Natural killer cell (primary cell): ENCODE measurements around the gene OPRM1. TPM values are rescaled to one million over a fixed set of nuclear protein-coding genes. Genes with fewer than 3 reads are reported as not detected.
"Not testable (repeated sequence)": the region's sequence is repeated elsewhere in the genome, so short reads cannot be mapped to it uniquely, and the experiment has no call there.

Experiments used
- ATAC-seq, 3 donors: fragments of 150-1000 bp in 2 of 3; fragments of 200-7000 bp in 1 of 3; cut with Tn5 transposase; 1 replicate in 1 of 3; 2 replicates in 2 of 3; pipeline ENCODE4 v1.10.0; 2021; ENCODE audit warnings: mild to moderate bottlenecking in 2 of 3, moderate library complexity in 2 of 3
- DNase-seq, 2 donors: peaks; one replicate each; pipeline versions ENCODE4 v3.0.0 to v3.0.0-alpha.2; 2013 to 2021; ENCODE audit warnings: mixed read lengths in 1 of 2
- H3K27ac ChIP-seq: one replicate; pipeline ENCODE4 v1.5.1; 2013; ENCODE audit warnings: mild to moderate bottlenecking, low read length
- H3K27me3 ChIP-seq: one replicate; pipeline ENCODE4 v1.6.1; 2013; ENCODE audit warnings: low read length; ENCODE audit not compliant: control insufficient read depth, insufficient read depth
- H3K36me3 ChIP-seq: one replicate; pipeline ENCODE4 v1.6.1; 2013; ENCODE audit warnings: low read length; ENCODE audit not compliant: control insufficient read depth, insufficient read depth
- H3K4me1 ChIP-seq: one replicate; pipeline ENCODE4 v1.6.1; 2013; ENCODE audit warnings: low read length; ENCODE audit not compliant: control insufficient read depth, insufficient read depth
- H3K4me3 ChIP-seq: one replicate; pipeline ENCODE4 v1.5.1; 2013; ENCODE audit warnings: low read length
- H3K9me3 ChIP-seq: one replicate; pipeline ENCODE4 v1.6.1; 2013; ENCODE audit warnings: low read length; ENCODE audit not compliant: control insufficient read depth, insufficient read depth
- H3K27ac Mint-ChIP-seq, 2 donors: one replicate each; pipeline ENCODE4 v1.8.0; 2022; ENCODE audit warnings: mild to moderate bottlenecking in 2 of 2, mixed read lengths in 2 of 2, moderate library complexity in 1 of 2
- H3K27me3 Mint-ChIP-seq, 2 donors: one replicate each; pipeline ENCODE4 v1.8.0; 2022; ENCODE audit warnings: low read depth in 2 of 2, mixed read lengths in 2 of 2
- H3K36me3 Mint-ChIP-seq: one replicate; pipeline ENCODE4 v1.8.0; 2022; ENCODE audit warnings: mixed read lengths
- H3K4me1 Mint-ChIP-seq, 2 donors: one replicate each; pipeline ENCODE4 v1.8.0; 2022; ENCODE audit warnings: mixed read lengths in 2 of 2
- H3K4me3 Mint-ChIP-seq: one replicate; pipeline ENCODE4 v1.8.0; 2022; ENCODE audit warnings: mild to moderate bottlenecking, moderate library complexity, mixed read lengths
- H3K9me3 Mint-ChIP-seq, 2 donors: one replicate each; pipeline ENCODE4 v1.8.0; 2022; ENCODE audit warnings: mixed read lengths in 2 of 2
- WGBS: methylation state at CpG from one replicate; pipeline ENCODE4 v1.1.7; 2013; ENCODE audit warnings: missing lambda C conversion rate; ENCODE audit not compliant: insufficient coverage; 5-methylcytosine and 5-hydroxymethylcytosine counted together
- intact Hi-C: fragments of 100-400 bp; cut with micrococcal nuclease; formaldehyde crosslinking; loops from one replicate; pipeline ENCODE4 v1.14.2; 2022
- total RNA-seq, 4 donors: library from RNA; stranded (reverse); fragments of 120-200 nt in 1 of 4; gene quantifications; one replicate each; pipeline versions ENCODE4 v1.2.3 to v1.2.4, GENCODE V29; 2013 to 2022
- TF ChIP-seq, protein P1 (sequence below): fragments of 200-600 bp; IDR thresholded peaks from one replicate; pipeline ENCODE4 v1.8.0; 2022; ENCODE audit warnings: antibody characterized with exemption

The OPRM1 gene
- total RNA-seq, 3 donors from 2014 or later (not counting 1 experiment from before 2014, with no cell fraction given): not detected

DNA sequence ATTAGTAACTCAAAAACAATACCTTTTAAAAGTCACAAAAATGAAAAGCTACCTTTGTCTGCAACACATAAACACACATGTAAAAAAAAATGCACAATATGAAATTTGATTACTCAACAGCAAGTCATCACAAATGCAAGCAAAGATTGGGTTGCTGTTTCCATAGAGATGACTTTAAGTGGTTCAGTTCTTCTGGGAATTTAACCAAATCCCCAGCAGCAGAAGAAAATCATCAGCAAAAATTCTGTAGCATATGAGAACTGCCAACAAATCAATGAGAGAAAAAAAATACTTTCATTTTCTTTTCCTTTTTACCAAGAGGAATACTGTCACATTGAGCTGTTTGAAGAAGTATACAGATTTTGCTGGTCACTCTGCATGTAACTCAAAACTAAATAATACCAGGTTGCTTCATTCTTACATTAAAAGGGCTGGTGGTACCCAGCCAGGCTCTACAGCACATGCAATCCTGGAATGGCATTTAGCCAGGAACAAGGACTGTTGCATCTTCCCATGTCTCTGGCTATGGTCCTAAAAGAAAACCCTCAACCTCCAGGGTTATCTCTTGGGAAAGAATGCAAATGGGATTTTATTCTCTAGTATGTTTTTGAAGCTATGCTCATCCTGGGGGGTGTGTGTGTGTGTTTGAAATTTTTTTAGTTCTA lies 158.3 kb downstream of the OPRM1 start:
- H3K4me3 Mint-ChIP-seq: no peak overlapping the region
- TF ChIP-seq, protein P1, sequence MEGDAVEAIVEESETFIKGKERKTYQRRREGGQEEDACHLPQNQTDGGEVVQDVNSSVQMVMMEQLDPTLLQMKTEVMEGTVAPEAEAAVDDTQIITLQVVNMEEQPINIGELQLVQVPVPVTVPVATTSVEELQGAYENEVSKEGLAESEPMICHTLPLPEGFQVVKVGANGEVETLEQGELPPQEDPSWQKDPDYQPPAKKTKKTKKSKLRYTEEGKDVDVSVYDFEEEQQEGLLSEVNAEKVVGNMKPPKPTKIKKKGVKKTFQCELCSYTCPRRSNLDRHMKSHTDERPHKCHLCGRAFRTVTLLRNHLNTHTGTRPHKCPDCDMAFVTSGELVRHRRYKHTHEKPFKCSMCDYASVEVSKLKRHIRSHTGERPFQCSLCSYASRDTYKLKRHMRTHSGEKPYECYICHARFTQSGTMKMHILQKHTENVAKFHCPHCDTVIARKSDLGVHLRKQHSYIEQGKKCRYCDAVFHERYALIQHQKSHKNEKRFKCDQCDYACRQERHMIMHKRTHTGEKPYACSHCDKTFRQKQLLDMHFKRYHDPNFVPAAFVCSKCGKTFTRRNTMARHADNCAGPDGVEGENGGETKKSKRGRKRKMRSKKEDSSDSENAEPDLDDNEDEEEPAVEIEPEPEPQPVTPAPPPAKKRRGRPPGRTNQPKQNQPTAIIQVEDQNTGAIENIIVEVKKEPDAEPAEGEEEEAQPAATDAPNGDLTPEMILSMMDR: no peak
- Histone ChIP-seq H3K27me3 (no peaks in the 10 kb centered on the region), H3K9me3 (no peaks in the 10 kb centered on the region), H3K4me1 (no peaks in the 10 kb centered on the region), H3K36me3 (peaks cover 59% of the 10 kb centered on the region), H3K4me3 (no peak overlapping the region), H3K27ac (no peak overlapping the region)
- H3K36me3 Mint-ChIP-seq: peaks cover 37% of the 10 kb centered on the region
- no peaks in the 10 kb centered on the region for H3K27me3 Mint-ChIP-seq
- ATAC-seq (no peak), DNase-seq (no peak)
- H3K9me3 Mint-ChIP-seq: no peaks in the 10 kb centered on the region
- H3K4me1 Mint-ChIP-seq: peaks cover 39 to 47% of the 10 kb centered on the region in 2 donors
- H3K27ac Mint-ChIP-seq: peak overlapping the region in 1 of 2 donors; percentile 22
- intact Hi-C loops: no loop called here

DNA sequence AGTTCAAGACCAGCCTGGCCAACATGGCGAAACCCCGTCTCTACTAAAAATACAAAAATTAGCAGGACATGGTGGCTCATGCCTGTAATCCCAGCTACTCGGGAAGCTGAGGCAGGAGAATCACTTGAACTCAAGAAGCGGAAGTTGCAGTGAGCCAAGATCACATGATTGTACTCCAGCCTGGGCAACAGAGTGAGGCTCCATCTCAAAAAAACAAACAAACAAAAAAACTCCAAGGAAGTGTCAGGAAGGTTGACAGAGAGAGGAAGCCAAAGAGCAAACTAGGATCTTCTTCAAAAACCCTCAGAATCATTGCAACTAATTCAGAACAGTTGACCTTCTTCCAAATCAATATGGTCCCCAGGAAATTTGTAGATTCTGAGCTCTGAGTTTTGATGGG lies 162.6 kb downstream of the OPRM1 start:
- DNase-seq, H3K4me3 Mint-ChIP-seq, H3K4me3 ChIP-seq, H3K9me3 ChIP-seq, H3K9me3 Mint-ChIP-seq, H3K27me3 Mint-ChIP-seq, intact Hi-C loops, H3K4me1 ChIP-seq, ATAC-seq, H3K27ac ChIP-seq, H3K27me3 ChIP-seq: not testable (repeated sequence)
- Mint-ChIP-seq H3K36me3 (peaks cover 45% of the 10 kb centered on the region), H3K27ac (peak overlapping the region; percentile 59 to 64), H3K4me1 (peaks cover 43 to 48% of the 10 kb centered on the region in 2 donors)
- WGBS: 98% methylated on average over 4 of the region's 4 CpGs
- peaks cover 81% of the 10 kb centered on the region for H3K36me3 ChIP-seq

DNA sequence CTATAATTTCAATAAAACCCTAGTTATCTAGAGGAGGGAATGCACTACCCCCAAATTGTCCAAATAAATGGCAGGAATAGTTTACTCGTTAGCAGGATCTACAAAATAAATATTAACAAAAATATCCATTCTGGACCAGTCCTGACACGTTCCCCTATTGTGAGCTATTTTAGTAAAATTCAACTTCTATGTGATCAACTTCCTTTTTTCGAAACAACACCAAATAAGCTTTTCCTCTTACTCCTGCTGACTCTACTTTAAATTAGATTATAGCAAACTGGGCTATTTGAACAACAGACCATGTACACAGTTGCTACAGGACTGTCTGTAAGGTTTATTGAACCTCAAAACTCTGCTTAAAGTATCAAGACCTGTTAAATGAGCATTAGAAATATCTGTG lies 163.3 kb downstream of the OPRM1 start:
- no peaks in the 10 kb centered on the region for H3K27me3 ChIP-seq
- H3K36me3 ChIP-seq: peaks cover 82% of the 10 kb centered on the region
- 78% methylated on average over 2 of the region's 3 CpGs for WGBS
- Mint-ChIP-seq H3K4me1 (peaks cover 40 to 49% of the 10 kb centered on the region in 2 donors), H3K36me3 (peaks cover 50% of the 10 kb centered on the region), H3K27ac (peak overlapping the region; percentile 59 to 64), H3K4me3 (no peak overlapping the region), H3K9me3 (no peaks in the 10 kb centered on the region), H3K27me3 (no peaks in the 10 kb centered on the region)
- no peak for ATAC-seq
- H3K27ac ChIP-seq: no peak overlapping the region
- intact Hi-C loops: no loop called here
- no peaks in the 10 kb centered on the region for H3K9me3 ChIP-seq
- no peaks in the 10 kb centered on the region for H3K4me1 ChIP-seq
- H3K4me3 ChIP-seq: no peak overlapping the region
- DNase-seq: no peak
- TF ChIP-seq, protein P1: no peak

DNA sequence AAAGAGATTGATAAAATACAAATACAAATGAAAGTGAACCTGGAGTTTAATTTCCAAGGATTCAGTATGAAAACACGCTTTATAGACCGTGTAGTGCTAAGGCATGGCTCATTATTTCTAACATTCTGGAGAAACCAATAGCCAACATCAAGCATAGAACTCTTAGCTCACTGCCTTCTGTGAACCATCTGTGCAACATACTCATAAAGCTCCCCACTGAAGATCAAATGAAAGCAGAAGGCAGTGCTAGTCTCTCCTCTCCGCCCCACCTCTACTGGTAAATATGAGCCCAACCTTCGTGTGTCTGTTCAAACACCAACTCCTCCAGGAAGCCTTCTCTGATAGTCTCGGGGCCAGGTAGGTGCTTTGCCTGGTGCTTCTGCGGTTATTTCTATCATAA lies 163.9 kb downstream of the OPRM1 start:
- H3K4me1 Mint-ChIP-seq: peaks cover 34 to 48% of the 10 kb centered on the region in 2 donors
- no peaks in the 10 kb centered on the region for H3K27me3 Mint-ChIP-seq
- H3K27me3 ChIP-seq: no peaks in the 10 kb centered on the region
- no peak overlapping the region for H3K4me3 ChIP-seq
- no peak overlapping the region for H3K4me3 Mint-ChIP-seq
- DNase-seq (no peak), ATAC-seq (no peak)
- WGBS: 93% methylated on average over 6 of the region's 6 CpGs
- H3K4me1 ChIP-seq: no peaks in the 10 kb centered on the region
- intact Hi-C loops: no loop called here
- no peaks in the 10 kb centered on the region for H3K9me3 Mint-ChIP-seq
- peaks cover 79% of the 10 kb centered on the region for H3K36me3 ChIP-seq
- peaks cover 52% of the 10 kb centered on the region for H3K36me3 Mint-ChIP-seq
- TF ChIP-seq, protein P1: no peak
- no peaks in the 10 kb centered on the region for H3K9me3 ChIP-seq
- peak overlapping the region; percentile 59 to 64 for H3K27ac Mint-ChIP-seq
- no peak overlapping the region for H3K27ac ChIP-seq
